HEK293 (cell line): ENCODE measurements around the gene LSS.
"Not testable (repeated sequence)": the region's sequence is repeated elsewhere in the genome, so short reads cannot be mapped to it uniquely, and the experiment has no call there.

Source experiments
- CTCF ChIA-PET: fragments of 350-600 bp; formaldehyde crosslinking; extraction: SDS; loops from one replicate; lab custom pipeline; 2021; ENCODE audit warnings: antibody characterized with exemption; lab: Yijun Ruan, JAX
- POLR2A ChIA-PET: fragments of 300-600 bp; formaldehyde crosslinking; extraction: SDS; loops from one replicate; lab custom pipeline; 2020; ENCODE audit warnings: antibody characterized with exemption, inconsistent platforms; lab: Yijun Ruan, JAX
- H3K27ac ChIP-seq: fragments of 200-500 bp; sonication (Bioruptor generic); 2 replicates; pipeline ENCODE4 v1.5.1; 2014; ENCODE audit warnings: low read depth, low read length, control low read depth, inconsistent platforms; ENCODE audit errors: extremely low read depth
- H3K36me3 ChIP-seq, 2 experiments: fragments of 200-500 bp in 1 of 2; sonication (Bioruptor generic) in 1 of 2; 1 replicate in 1 of 2; 2 replicates in 1 of 2; pipeline ENCODE4 v1.5.1; 2014 to 2017; ENCODE audit warnings: inconsistent platforms in 2 of 2, low read length in 2 of 2; ENCODE audit not compliant: control insufficient read depth in 2 of 2, insufficient read depth in 1 of 2
- H3K4me1 ChIP-seq: fragments of 200-500 bp; sonication (Bioruptor generic); 2 replicates; pipeline ENCODE4 v1.5.1; 2014; ENCODE audit warnings: mild to moderate bottlenecking, low read length, inconsistent platforms; ENCODE audit not compliant: control insufficient read depth, insufficient read depth
- H3K4me3 ChIP-seq: 2 replicates; pipeline ENCODE4 v1.5.1; 2011; ENCODE audit warnings: low read depth, mild to moderate bottlenecking, control low read depth, low read length, moderate library complexity
- H3K9me3 ChIP-seq: fragments of 200-500 bp; sonication (Bioruptor generic); 2 replicates; pipeline ENCODE4 v1.5.1; 2014; ENCODE audit warnings: low read depth, low read length, inconsistent platforms; ENCODE audit not compliant: control insufficient read depth, insufficient read depth
- AEBP2 ChIP-seq: fragments of 450-650 bp; formaldehyde crosslinking; IDR thresholded peaks from 2 replicates; pipeline ENCODE4 v1.5.1; 2016; ENCODE audit warnings: missing biosample characterization, missing genetic modification characterization, borderline replicate concordance
- HIC1 ChIP-seq: fragments of 450-650 bp; formaldehyde crosslinking; IDR thresholded peaks from 2 replicates; pipeline ENCODE4 v1.5.1; 2016; ENCODE audit warnings: missing biosample characterization, missing genetic modification characterization
- KLF8 ChIP-seq: fragments of 450-650 bp; formaldehyde crosslinking; IDR thresholded peaks from 2 replicates; pipeline ENCODE4 v1.5.1; 2016; ENCODE audit warnings: missing biosample characterization, missing genetic modification characterization
- ZNF157 ChIP-seq: fragments of 450-650 bp; formaldehyde crosslinking; IDR thresholded peaks from 2 replicates; pipeline ENCODE4 v1.5.1; 2016; ENCODE audit warnings: missing biosample characterization, missing genetic modification characterization
- ZNF335 ChIP-seq: fragments of 450-650 bp; formaldehyde crosslinking; conservative IDR thresholded peaks from 2 replicates; pipeline ENCODE4 v1.5.1; 2016; ENCODE audit warnings: missing biosample characterization, missing genetic modification characterization
- ZNF529 ChIP-seq: fragments of 450-650 bp; formaldehyde crosslinking; IDR thresholded peaks from 2 replicates; pipeline ENCODE4 v1.5.1; 2017; ENCODE audit warnings: missing genetic modification characterization, missing biosample characterization; ENCODE audit not compliant: insufficient replicate concordance
- TF ChIP-seq, protein P1 (sequence below): fragments of 450-650 bp; formaldehyde crosslinking; IDR thresholded peaks from 2 replicates; pipeline ENCODE4 v1.5.1; 2016; ENCODE audit warnings: missing biosample characterization, missing genetic modification characterization
- TF ChIP-seq, protein P2 (sequence below): fragments of 450-650 bp; formaldehyde crosslinking; IDR thresholded peaks from 2 replicates; pipeline ENCODE4 v1.5.1; 2016; ENCODE audit warnings: missing biosample characterization, missing genetic modification characterization, low read depth
- TF ChIP-seq, protein P3 (sequence below): fragments of 450-650 bp; formaldehyde crosslinking; IDR thresholded peaks from 2 replicates; pipeline ENCODE4 v1.5.1; 2016; ENCODE audit warnings: missing biosample characterization, missing genetic modification characterization

LSS gene

DNA sequence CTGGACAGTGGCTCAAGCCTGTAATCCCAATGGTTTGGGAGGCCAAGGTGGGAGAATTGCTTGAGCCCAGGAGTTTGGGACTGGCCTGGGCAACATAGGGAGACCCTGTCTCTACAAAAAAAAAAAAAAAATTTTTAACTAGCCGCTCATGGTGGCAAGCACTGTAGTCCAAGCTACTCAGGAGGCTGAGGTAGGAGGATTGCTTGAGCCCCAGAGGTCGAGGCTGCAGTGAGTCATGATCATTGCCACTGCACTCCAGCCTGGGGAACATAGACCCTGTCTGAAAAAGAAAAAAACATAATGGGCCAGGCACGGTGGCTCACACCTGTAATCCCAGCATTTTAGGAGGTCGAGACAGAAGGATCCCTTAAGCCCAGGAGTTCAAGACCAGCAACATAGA lies 49.6 kb downstream of the LSS start (continued):
- TF ChIP-seq ZNF335 (tag by site-specific recombination) (no peak), HIC1 (tag by site-specific recombination) (no peak), ZNF157 (no peak), ZNF529 (tag by site-specific recombination) (no peak), KLF8 (no peak)
- TF ChIP-seq, protein P1, sequence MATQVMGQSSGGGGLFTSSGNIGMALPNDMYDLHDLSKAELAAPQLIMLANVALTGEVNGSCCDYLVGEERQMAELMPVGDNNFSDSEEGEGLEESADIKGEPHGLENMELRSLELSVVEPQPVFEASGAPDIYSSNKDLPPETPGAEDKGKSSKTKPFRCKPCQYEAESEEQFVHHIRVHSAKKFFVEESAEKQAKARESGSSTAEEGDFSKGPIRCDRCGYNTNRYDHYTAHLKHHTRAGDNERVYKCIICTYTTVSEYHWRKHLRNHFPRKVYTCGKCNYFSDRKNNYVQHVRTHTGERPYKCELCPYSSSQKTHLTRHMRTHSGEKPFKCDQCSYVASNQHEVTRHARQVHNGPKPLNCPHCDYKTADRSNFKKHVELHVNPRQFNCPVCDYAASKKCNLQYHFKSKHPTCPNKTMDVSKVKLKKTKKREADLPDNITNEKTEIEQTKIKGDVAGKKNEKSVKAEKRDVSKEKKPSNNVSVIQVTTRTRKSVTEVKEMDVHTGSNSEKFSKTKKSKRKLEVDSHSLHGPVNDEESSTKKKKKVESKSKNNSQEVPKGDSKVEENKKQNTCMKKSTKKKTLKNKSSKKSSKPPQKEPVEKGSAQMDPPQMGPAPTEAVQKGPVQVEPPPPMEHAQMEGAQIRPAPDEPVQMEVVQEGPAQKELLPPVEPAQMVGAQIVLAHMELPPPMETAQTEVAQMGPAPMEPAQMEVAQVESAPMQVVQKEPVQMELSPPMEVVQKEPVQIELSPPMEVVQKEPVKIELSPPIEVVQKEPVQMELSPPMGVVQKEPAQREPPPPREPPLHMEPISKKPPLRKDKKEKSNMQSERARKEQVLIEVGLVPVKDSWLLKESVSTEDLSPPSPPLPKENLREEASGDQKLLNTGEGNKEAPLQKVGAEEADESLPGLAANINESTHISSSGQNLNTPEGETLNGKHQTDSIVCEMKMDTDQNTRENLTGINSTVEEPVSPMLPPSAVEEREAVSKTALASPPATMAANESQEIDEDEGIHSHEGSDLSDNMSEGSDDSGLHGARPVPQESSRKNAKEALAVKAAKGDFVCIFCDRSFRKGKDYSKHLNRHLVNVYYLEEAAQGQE (tag by site-specific recombination): no peak
- TF ChIP-seq, protein P2, sequence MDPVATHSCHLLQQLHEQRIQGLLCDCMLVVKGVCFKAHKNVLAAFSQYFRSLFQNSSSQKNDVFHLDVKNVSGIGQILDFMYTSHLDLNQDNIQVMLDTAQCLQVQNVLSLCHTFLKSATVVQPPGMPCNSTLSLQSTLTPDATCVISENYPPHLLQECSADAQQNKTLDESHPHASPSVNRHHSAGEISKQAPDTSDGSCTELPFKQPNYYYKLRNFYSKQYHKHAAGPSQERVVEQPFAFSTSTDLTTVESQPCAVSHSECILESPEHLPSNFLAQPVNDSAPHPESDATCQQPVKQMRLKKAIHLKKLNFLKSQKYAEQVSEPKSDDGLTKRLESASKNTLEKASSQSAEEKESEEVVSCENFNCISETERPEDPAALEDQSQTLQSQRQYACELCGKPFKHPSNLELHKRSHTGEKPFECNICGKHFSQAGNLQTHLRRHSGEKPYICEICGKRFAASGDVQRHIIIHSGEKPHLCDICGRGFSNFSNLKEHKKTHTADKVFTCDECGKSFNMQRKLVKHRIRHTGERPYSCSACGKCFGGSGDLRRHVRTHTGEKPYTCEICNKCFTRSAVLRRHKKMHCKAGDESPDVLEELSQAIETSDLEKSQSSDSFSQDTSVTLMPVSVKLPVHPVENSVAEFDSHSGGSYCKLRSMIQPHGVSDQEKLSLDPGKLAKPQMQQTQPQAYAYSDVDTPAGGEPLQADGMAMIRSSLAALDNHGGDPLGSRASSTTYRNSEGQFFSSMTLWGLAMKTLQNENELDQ (tag by site-specific recombination): no peak

DNA sequence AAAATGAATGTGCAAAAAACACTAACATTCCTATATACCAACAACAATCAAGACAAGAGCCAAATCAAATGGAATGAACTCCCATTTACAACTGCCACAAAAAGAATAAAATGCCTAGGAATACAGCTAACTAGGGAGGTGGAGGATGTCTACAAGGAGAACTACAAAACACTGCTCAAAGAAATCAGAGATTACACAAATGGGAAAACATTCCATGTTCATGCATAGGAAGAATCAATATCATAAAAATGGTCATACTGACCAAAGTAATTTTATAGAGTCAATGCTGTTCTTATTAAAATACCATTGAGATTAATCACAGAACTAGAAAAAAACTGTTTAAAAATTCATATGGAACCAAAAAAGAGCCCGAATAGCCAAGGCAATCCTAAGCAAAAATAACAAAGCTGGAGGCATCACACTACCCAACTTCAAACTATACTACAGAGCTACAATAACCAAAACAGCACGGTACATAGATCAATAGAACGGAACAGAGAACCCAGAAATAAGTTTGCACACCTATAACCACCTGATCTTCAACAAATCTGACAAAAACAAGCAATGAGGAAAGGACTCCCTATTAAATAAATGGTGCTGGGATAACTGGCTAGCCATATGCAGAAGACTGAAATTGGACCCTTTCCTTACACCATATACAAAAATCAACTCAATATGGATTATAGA lies 52.0 kb downstream of the LSS start:
- H3K27ac ChIP-seq, H3K4me1 ChIP-seq, H3K36me3 ChIP-seq, POLR2A ChIA-PET, H3K4me3 ChIP-seq, H3K9me3 ChIP-seq: not testable (repeated sequence)
- CTCF ChIA-PET: interaction anchor here (0.9 to 2.9 kb wide), 4 partner anchors 23 to 356 kb away, joined by 3 to 13 read pairs (median 5); no protein-coding TSS in a partner anchor
- 0 out of 2 replicates have a peak, but pooled peaks have one; percentile 1 for TF ChIP-seq AEBP2 (tag by site-specific recombination)
- TF ChIP-seq, protein P3, sequence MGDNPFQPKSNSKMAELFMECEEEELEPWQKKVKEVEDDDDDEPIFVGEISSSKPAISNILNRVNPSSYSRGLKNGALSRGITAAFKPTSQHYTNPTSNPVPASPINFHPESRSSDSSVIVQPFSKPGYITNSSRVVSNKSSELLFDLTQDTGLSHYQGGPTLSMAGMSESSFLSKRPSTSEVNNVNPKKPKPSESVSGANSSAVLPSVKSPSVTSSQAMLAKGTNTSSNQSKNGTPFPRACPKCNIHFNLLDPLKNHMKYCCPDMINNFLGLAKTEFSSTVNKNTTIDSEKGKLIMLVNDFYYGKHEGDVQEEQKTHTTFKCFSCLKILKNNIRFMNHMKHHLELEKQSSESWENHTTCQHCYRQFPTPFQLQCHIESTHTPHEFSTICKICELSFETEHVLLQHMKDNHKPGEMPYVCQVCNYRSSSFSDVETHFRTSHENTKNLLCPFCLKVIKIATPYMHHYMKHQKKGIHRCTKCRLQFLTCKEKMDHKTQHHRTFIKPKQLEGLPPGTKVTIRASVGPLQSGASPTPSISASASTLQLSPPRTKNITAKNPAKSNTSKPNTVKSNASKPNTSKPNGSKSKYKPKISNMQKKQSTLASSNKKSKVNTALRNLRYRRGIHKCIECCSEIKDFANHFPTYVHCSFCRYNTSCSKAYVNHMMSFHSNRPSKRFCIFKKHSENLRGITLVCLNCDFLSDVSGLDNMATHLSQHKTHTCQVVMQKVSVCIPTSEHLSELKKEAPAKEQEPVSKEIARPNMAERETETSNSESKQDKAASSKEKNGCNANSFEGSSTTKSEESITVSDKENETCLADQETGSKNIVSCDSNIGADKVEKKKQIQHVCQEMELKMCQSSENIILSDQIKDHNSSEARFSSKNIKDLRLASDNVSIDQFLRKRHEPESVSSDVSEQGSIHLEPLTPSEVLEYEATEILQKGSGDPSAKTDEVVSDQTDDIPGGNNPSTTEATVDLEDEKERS (tag by site-specific recombination): peak; percentile 74; the same call in 1 of the 2 replicates
